ENCODE measurements around the gene HOXA3.

The HOXA3 gene

GRCh38 chr7:27151931-27152815, at the start of gene HOXA3:
Gene HOXA3 (minus strand): TSS chr7:27152583. CDS start chr7:27110640, 41,943 bp downstream.
- H3K4me3 ChIP-seq (ENCODE audit: low read length): peak within 1 kb of the TSS; percentile 77
- H3K79me2 ChIP-seq (ENCODE audit: control insufficient read depth, low read length): no peaks in the 10 kb centered on the region
- H3K4me1 ChIP-seq (ENCODE audit: control insufficient read depth, low read length): peaks cover 50% of the 10 kb centered on the region
- no peaks in the 10 kb centered on the region for H3K9me3 ChIP-seq (ENCODE audit: control insufficient read depth, insufficient read depth, low read length)
- no peak within 1 kb of the TSS for H3K27ac ChIP-seq (ENCODE audit: low read depth, low read length)
- no peaks in the 10 kb centered on the region for H4K20me1 ChIP-seq (ENCODE audit: control insufficient read depth, insufficient read depth, low read depth, low read length)
- peak within 1 kb of the TSS; percentile 94 for H3K4me2 ChIP-seq (ENCODE audit: low read length)
- TF ChIP-seq CTCF (IDR thresholded peaks at IDR 0.05; ENCODE audit: low read depth, low read length, poor library complexity, severe bottlenecking) (no peak), EZH2phosphoT487 (IDR thresholded peaks at IDR 0.05; ENCODE audit: borderline replicate concordance, low read length) (peak; percentile 58)
- peaks cover 70% of the 10 kb centered on the region for H3K27me3 ChIP-seq (ENCODE audit: control insufficient read depth, low read length)
- H3K9me2 ChIP-seq (replicated peaks; ENCODE audit: control insufficient read depth, low read length): no peaks in the 10 kb centered on the region
- H3K36me3 ChIP-seq (ENCODE audit: control insufficient read depth, low read length): no peaks in the 10 kb centered on the region
- H3F3A ChIP-seq (ENCODE audit: control insufficient read depth, insufficient read depth): no peaks in the 10 kb centered on the region

DNA sequence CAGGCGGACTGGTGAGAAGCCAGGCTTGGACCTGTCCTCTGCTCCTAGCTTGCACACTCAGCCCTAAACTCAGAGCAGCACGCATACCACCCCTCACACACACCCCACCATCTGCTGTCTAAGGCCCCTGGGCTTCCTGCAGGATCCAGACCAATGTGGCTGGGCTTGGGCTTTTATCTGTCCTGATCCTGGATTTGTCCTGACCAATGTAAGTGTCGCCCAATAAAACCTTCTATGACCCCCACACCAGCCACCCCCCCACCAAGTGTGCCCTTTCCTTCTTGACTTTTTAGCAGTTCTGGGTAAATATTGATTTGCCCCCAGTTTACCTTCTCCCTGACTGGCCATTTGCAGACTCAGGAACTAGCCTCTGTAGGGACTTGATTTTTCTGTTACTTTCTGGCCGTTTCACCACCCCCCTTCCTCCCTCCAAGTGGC, 49.2 kb upstream of the HOXA3 start:
- Histone ChIP-seq H3K4me1 (ENCODE audit: control insufficient read depth, low read length) (peaks cover 15% of the 10 kb centered on the region), H3K79me2 (ENCODE audit: control insufficient read depth, low read length) (no peaks in the 10 kb centered on the region), H3K9me2 (replicated peaks; ENCODE audit: control insufficient read depth, low read length) (no peaks in the 10 kb centered on the region), H3K27ac (ENCODE audit: low read depth, low read length) (no peak overlapping the region), H3K27me3 (ENCODE audit: control insufficient read depth, low read length) (peaks cover 87% of the 10 kb centered on the region), H4K20me1 (ENCODE audit: control insufficient read depth, insufficient read depth, low read depth, low read length) (peaks cover 4% of the 10 kb centered on the region; the same call in 1 of the 2 replicates), H3K36me3 (ENCODE audit: control insufficient read depth, low read length) (no peaks in the 10 kb centered on the region), H3K4me3 (ENCODE audit: low read length) (peak overlapping the region; percentile 75; the same call in 1 of the 2 replicates), H3K9me3 (ENCODE audit: control insufficient read depth, insufficient read depth, low read length) (no peaks in the 10 kb centered on the region), H3F3A (ENCODE audit: control insufficient read depth, insufficient read depth) (peaks cover under 1% of the 10 kb centered on the region; the same call in 1 of the 2 replicates), H3K4me2 (ENCODE audit: low read length) (peak overlapping the region; percentile 88; the same call in 1 of the 2 replicates)
- TF ChIP-seq CTCF (IDR thresholded peaks at IDR 0.05; ENCODE audit: low read depth, low read length, poor library complexity, severe bottlenecking) (no peak), EZH2phosphoT487 (IDR thresholded peaks at IDR 0.05; ENCODE audit: borderline replicate concordance, low read length) (no peak)

GRCh38 chr7:27200761-27201579, 48.6 kb upstream of the HOXA3 start:
- no peak for TF ChIP-seq CTCF (IDR thresholded peaks at IDR 0.05; ENCODE audit: low read depth, low read length, poor library complexity, severe bottlenecking)
- no peak; the same call in 1 of the 2 replicates for TF ChIP-seq EZH2phosphoT487 (IDR thresholded peaks at IDR 0.05; ENCODE audit: borderline replicate concordance, low read length)
- H3K9me3 ChIP-seq (ENCODE audit: control insufficient read depth, insufficient read depth, low read length): no peaks in the 10 kb centered on the region
- H3K9me2 ChIP-seq (replicated peaks; ENCODE audit: control insufficient read depth, low read length): no peaks in the 10 kb centered on the region
- H3K4me2 ChIP-seq (ENCODE audit: low read length): peak overlapping the region; percentile 88
- peak overlapping the region; percentile 75 for H3K4me3 ChIP-seq (ENCODE audit: low read length)
- peaks cover 2% of the 10 kb centered on the region; the same call in 1 of the 2 replicates for H3F3A ChIP-seq (ENCODE audit: control insufficient read depth, insufficient read depth)
- H4K20me1 ChIP-seq (ENCODE audit: control insufficient read depth, insufficient read depth, low read depth, low read length): peaks cover 4% of the 10 kb centered on the region; the same call in 1 of the 2 replicates
- peaks cover 85% of the 10 kb centered on the region for H3K27me3 ChIP-seq (ENCODE audit: control insufficient read depth, low read length)
- H3K27ac ChIP-seq (ENCODE audit: low read depth, low read length): no peak overlapping the region
- H3K79me2 ChIP-seq (ENCODE audit: control insufficient read depth, low read length): no peaks in the 10 kb centered on the region
- no peaks in the 10 kb centered on the region for H3K36me3 ChIP-seq (ENCODE audit: control insufficient read depth, low read length)
- H3K4me1 ChIP-seq (ENCODE audit: control insufficient read depth, low read length): peaks cover 18% of the 10 kb centered on the region

All from DOHH2 (cell line).